GOT3 (cell line): ENCODE results near the gene COX19.

Experiments used
- DNase-seq: peaks from one replicate; lab custom pipeline; 2025; ENCODE audit warnings: mixed read lengths; lab: John Stamatoyannopoulos, UW

Gene COX19

DNA sequence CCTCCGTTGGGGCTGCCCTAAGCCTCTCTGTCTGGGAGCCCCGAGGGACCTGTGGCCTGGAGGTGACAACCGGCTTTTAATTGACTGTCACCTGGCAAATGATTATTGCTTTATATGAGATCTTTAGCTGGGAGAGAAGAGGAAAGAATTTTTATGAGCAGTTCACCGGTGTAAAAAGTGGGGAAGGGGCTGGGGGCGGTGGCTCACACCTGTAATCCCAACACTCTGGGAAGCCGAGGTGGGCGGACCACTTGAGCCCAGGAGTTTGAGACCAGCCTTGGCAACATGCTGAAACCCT lies 2.6 kb upstream of the COX19 start:
- DNase-seq = no peak

DNA sequence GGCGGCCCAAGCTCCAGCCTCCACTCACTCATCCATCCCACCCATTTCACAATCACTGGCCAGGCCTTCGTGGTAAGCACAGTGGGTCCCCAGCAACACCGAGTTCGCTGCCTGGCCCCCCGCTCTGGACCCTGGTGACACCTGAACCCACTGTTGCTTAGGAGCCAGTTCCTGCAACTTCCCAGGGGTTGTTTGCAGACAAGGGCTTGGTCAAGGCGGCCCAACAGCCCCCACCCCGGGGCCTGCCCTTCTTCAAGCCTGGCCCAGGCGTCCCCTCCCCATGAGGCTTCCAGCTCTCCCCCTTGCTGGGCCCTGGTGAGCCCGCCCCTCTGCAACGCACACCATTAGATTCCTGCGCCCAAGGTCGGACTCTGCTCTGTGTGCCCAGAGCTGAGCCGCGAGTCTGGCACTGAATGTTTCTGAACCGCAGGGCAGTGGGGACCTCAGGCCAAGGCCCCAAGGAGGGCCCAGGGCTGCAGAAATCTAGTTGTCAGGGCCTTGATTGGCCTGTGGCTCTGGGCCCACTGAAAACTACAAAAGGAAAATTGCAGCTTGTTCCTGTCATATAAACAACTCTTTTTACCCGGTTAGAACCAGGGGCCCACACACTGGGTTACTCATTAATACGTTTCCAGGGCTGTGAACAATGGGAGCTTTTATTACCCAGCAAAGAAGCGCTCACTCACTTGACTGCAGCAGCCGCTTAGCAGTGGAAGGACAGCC lies 2.1 kb upstream of the COX19 start:
- DNase-seq = no peak

DNA sequence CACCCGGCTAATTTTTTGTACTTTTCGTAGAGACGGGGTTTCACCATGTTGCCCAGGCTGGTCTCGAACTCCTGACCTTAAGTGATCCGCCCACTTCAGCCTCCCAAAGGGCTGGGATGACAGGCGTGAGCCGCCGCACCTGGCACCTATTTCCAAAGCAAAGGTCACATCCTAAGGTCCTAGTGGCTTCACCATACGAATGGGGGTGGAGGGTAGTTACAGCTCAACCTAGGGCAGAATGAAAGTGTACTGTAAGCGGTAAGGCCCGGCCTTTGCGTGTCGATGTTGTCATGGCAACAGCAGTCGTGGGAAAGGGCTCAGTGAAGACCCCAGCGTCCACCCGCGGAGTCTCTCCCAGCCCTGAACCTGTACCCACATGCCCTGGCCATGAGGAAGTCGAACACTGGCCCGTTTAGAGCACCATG lies 1.6 kb upstream of the COX19 start:
- no peak for DNase-seq

DNA sequence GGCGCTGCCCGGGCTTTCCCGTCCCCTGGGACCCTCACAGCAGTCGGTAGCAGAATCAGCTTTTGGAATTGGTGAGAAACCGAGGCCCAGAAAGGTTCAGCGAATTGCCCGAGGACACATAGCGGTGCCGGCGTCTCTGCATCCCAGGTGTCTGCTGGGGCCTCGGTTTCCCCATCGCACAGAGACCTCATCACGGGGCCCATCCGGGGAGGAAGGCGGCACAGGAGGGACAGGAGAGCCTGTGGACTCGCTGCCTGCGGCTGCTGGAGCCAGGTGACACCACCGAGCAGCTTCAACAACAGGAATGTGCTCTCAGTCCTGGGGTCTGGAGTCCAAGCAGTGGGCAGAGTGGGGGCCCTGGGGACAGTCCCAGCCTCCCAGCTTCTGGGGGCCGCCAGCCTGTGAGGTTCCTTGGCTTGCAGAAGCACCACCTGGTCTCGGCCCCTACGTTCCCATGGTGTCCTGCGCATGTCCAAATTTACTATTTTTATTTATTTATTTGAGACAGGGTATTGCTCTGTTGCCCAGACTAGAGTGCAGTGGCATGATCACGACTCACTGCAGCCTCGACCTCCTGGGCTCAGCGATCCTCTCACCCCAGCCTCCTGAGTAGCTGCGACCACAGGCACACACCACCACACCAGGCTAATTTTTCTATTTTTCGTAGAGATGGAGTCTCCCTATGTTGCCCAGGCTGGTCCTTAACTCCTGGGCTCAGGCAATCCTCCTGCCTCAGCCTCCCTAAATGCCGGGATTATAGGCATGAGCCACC lies 539 bp upstream of the COX19 start:
- no peak for DNase-seq

DNA sequence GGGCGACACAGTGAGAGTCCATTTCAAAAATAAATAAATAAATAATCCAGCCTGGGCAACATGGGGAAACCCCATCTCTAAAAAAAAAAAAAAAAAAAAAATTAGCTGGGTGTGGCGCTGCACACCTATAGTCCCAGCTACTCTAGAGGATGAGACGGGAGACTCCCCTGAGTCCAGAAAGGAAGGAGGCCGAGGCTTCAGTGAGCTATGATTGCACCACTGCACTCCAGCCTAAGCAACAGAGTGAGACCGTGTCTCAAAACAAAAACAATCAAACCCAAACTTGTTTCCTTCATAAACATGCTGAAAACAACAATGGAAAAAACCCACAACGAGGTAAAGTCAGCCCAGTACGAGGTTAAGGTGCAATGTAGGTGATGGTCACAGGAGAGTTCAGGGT lies 1.2 kb downstream of the COX19 start:
- DNase-seq = no peak

DNA sequence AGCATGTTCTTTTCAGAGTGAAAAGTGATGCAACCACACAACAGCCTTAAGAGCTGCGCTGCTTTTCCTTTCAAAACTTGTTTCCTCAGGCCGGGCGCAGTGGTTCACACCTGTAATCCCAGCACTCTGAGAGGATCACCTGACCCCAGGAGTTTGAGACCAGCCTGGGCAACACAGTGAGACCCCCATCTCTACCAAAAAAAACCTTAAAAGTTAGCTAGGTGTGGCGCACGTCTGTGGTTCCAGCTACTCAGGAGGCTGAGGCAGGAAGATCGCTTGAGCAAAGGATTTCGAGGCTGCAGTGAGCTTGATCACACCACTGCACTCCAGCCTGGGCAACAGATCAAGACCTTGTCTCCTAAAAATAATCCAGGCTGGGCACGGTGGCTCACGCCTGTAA lies 2.0 kb downstream of the COX19 start:
- no peak for DNase-seq

- no peak for DNase-seq
Observed at GRCh38 chr7:972676-973309, 2.6 kb downstream of the COX19 start.

DNA sequence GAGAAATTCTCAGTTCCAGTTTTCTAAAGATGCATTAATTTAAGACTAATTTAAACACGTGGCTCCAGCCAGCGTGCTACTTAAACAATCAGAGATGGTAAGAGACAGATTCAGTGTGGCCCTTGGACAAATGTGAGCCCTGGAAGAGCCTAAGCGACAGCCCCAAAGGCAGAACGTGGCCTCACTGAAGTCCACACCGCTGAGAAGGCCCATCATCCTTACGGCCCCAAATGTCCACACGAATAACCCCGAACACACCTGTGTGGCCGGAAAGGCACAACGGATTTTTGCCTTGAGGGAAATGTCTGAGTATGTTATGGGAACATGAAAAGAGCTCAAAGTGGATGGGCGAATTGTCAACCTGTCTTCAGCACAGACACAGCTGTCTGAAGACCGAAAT lies 3.2 kb downstream of the COX19 start:
- DNase-seq = no peak

DNA sequence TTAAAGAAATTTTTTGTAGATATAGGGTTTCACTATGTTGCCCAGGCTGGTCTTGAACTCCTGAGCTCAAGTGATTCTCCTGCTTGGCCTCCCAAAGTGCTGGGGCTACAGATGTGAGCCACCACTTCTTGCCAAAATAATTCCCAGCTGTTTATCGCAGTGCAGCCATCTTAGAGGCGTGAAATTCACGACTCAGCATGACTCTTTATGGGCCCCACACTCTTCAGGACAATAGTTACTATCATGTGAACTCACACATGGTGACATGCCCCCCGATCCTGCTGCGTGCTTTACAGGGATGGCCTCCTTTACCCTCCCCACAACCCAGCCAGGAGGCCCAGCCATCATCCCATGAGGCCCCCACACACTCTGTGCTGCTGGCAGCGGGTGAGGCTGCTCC lies 4.6 kb downstream of the COX19 start:
- no peak for DNase-seq

DNA sequence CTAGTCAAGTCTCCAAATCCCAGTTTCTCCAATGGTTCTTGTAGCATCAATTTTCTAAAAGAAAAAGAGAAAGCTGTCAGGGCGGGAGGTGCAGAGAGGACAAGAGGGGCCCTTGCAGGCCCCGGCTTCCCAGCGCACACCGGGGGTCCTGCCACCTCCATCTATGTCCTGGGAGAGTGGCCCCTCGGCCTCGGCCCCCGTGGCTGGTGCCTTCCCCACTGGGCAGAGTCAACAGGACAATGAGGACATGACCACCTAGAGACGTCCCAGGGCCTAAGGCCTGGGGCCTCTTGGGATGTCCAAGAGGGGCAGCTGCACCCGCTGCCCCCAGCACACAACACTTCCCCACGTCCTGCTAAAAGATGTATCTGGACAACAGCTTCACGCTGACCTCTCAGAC lies 5.9 kb downstream of the COX19 start:
- DNase-seq = no peak

DNA sequence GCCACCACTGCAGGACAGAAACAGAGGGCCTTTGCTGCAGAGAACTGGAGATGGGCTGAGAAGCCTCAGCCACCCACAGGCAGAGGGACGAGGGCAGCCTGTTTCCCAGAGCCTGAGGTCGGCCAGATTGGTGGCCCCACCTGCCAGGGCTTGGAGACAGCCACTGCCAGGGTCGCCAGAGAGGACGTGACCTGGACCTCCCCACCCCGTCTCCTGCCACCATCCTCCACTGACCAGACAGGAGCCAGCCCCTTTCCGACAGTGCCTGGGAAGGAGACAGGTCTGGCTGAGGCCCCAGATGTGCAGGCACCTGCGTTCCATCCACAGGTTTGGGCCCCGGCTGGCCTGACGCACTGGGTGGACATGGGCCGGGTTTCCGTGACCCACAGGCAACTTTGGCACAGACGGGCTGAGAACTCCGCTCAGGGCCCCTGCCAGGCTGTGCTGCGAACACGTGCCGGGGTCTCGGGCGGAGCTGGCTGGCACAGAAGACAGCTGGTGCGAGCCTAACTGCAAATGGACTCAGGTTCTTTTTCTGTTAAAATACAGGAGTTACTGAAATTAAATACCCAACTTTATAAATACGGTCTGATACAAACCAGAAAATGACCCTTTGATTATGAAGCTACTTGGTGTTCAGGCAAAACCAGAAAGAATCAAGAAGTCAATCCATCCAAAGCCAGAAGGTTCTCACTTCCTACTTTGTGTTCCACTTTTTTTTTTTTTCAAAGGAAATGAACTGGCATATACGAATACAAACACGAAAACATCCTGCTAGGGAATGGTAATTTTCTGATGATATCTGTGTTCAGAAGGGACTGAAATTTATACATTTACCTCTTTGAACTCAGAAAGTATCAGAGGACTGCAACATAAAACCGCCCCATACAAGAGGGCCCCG lies 6.9 kb downstream of the COX19 start:
- no peak for DNase-seq

DNA sequence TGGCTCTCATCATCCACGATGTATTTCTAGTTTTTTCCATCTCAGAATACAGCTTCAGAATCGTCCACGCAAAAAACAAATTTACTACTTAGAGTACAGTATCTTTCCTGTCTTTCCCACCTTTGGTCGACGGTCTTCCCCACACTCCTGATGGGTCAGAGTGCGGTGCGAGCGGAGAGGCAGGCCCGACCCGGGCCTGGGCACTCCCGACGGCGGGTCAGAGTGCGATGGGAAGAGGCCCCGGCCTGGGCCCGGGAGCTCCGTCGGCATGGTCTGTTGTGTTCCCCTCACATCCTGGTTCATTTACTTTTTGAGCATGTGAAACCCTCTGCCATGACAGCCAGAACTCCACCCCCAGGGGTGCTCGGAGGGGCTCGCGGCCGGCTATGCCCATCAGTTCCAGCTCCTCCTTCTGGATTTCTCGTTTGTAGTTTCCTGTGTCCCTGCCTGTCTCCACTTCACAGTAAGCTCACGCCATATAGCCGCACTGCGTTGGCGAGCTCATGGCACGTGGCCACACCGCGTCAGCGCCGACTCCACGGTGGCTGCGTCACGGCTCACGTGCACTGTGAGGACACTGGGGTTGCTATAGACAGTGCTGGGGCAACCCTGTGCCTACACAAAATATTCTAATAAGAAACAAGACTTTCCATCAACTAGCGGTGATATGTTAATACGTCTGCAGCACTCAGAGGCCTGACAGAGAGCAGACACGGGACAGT lies 7.8 kb downstream of the COX19 start:
- DNase-seq = no peak

- DNase-seq = no peak
Observed at GRCh38 chr7:966291-967069, 8.9 kb downstream of the COX19 start.

DNA sequence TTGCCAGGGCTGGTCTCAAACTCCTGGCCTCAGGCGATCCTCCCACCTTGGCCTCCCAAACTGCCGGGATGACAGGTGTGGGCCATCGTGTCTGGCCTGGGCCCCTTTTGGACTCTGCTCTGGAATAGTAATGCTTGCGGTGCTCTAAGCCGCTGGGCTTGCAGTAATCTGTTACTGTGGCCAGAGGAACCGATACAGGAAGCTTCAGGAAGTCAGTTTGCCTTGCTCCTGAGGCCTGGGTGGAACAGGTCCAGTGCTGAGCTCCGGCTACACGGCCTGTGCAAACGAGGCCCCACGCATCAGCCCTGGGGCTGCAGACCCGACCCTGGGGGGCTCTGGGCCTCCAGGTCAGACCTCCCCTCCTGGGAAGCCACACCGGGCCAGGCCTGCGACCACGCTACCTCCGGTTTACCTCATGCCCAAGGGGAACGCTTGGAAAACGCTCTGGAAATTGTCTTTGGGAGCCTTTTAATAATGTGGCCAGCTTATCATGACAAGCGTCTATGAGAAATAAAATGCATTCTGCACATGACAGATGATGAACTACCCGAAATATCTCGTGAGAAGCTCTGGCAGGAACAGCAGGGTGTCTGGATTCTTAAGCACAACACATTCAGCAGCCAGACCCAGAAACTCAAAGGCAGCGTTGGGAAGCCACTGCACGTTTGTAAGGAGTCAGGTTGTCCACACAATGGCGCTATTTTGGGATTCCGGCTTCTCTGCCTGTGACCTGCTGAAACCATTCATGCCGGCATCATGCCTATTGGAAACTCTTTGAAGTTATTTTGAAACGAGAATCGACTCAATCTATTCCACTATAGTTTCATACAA lies 10.7 kb downstream of the COX19 start:
- no peak for DNase-seq

DNA sequence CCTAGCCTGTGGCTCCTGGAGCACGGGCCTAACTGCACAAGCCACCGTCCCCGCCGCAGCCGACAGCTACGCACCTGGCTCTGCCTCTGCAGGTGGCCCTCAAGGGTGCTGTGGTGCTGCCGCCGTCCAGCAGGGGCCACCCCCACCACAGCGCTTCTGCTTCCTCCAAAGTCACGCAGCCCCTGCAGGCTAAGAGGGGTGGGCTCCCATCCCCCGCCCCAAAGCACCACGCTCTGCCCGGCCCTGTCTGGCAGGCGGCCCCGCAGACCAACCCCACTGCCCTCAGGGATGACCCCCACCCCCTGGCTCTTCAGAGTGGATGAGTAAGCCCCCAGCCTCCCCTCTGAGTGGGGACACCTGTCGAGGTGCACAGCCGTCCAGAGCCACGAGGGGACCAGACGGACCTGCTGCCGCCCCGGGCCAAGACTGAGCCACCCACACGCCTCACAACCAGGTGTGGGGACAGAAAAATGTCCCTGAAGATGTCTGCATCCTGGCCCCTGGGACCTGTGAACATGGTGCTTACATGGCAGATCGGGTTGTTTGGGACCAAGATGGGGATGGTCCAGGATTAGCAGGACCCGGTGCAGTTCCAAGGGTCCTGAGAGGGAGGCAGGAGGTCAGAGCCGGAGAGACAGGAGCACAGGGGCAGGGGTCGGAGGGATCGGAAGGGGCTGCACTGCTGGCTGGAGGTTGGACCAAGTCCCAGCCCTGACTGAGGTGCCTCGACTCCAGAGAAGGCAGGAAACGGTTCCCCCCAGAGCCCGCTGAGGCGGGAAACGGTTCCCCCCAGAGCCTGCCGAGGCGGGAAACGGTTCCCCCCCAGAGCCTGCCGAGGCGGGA lies 11.9 kb downstream of the COX19 start:
- DNase-seq = no peak

DNA sequence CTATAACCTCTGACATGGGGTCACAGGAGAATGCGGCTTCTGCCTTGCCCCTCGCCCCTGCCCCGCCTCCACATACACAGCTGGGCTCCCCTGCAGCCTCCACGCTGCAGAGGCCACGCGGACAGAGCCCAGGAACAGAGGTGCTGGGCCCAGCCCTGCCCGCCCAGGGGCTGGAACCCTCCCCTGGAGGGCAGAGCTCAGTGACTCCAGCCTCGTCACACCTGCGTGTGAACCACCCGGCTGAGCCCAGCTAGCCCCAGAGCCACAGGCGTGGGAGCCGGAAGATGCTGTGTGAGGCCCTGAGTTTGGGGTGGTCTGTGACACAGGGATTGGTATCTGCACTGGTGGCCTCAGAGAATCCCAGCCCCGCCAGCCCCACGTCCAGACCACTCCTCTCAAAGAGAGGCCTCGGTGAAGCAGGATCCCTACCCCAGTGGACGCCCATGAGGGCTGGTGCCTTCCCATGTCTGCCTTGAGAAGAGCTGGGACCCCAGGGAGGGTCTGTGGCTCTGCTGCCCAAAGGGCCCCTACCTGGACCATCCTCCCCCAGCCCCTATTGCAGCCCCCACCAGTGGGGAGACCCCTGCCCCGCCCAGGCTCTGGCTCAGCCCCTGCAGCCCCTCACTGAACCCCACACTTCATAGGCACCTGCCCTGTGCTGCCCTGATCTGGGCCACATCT lies 12.8 kb downstream of the COX19 start:
- no peak for DNase-seq

DNA sequence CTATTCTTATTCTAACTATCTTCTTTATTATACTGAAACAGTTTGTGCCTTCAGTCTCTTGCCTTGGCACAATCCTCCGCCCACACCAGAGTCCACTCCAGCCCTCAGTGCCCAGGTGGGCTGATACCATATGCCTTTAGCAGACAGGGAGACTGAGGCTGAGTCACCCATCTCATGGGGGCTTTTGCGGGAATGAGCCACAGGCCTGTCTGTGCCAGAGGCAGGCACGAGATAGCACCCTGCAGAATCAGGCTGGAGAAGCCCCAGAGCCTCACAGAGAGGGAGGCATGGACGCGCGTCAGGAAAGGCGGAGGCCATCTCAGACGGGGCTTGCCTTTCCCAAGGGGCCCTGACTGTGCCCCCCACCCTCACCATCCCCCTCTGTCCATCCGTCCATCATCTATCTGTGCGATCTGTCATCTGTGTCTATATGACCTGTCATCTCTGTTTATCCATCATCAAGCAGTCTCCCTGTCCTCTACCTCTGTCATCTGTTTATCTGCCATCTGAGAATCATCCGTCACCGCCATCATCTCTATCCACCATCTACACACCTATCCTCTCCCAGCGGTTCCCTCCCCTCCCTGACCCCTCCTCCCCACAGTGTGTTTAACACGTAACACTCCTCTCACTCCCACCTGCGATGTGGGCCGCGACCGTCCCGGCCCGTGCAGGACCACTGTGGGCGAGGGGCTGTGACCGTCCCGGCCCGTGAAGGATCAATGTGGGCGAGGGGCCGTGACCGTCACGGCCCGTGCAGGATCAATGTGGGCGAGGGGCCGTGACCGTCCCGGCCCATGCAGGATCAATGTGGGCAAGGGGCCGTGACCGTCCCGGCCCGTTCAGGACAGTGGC lies 13.6 kb downstream of the COX19 start:
- DNase-seq = no peak
